Measurements from ENCODE around the gene ZFYVE9.
"Not testable (repeated sequence)": the region's sequence is repeated elsewhere in the genome, so short reads cannot be mapped to it uniquely, and the experiment has no call there.

Gene ZFYVE9

DNA sequence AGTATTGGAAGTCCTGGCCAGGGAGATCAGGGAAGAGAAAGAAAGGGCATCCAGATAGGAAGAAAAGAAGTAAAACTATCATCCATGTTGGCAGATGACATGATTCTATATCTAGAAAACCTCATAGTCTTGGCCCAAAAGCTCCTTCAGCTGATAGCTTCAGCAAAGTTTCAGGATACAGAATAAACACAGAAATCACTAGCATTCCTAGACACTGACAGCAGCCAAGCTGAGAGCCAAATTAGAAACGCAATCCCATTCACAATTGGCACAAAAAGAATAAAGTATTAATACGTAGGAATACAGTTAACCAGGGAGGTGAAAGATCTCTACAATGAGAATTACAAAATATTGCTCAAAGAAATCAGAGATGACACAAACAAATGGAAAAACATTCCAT is 44.6 kb downstream of the ZFYVE9 start:
- DNase-seq (ENCODE audit: low read depth in 1 of 2, low spot score in 1 of 2): no peak

DNA sequence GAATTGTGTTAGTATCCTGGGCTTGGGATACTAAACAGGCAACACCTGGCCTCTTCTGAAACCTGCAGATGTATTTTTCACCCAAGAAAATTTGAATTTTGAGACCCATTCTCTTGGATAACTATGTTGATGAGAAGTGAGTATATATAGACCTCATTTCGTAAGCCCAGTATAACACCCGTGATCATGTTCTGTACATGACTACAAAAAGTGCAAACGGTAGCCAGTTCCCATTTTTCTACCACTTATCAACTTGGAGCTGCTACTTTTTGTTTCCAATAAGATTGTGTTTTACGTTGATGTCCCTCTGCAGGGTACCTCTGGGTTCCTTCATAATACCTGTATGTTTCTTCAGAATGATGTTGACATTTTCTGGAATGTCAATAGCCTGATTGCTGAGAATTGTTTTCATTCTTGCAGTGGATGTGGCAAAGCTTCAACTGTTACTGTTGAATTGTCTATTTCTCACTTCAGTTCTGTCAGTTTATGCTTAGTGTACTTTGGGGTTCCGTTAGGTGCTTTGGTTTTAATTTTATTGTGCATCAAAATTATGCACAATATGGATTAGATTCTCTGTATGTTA is 48.1 kb downstream of the ZFYVE9 start:
- no peak for DNase-seq (ENCODE audit: low read depth in 1 of 2, low spot score in 1 of 2)

DNA sequence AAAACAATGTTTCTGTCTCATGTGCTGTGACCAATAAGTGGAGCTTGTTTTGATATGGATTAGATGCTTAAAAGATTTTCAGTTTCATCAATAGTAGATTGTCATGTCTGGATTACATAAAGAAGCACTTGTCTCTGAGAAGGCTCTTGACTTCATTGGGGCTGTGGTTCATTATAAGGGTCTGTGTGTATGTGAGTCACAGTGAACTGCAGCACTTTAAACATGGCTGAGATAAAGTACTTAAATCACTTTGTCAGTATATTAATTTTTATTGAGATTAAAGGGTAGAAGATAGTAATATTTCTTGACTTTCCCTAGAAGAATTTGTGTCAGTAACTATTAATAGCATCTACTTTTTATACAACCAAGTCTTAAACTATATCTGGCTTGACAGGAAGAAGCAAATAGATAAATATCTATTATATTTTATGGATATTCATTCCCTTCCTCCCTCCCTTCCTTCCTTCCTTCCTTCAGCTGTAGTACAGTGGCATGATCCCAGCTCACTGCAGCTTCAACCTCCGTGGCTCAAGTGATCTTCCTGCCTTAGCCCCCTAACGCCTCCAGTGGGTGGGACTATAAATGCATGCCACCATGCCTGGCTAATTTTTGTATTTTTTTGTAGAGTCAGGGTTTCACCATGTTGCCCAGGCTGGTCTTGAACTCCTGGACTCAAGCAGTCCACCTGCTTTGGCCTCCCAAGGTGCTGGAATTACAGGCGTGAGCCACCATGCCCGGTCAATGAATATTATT is 48.8 kb downstream of the ZFYVE9 start:
- DNase-seq (ENCODE audit: low read depth in 1 of 2, low spot score in 1 of 2): no peak

DNA sequence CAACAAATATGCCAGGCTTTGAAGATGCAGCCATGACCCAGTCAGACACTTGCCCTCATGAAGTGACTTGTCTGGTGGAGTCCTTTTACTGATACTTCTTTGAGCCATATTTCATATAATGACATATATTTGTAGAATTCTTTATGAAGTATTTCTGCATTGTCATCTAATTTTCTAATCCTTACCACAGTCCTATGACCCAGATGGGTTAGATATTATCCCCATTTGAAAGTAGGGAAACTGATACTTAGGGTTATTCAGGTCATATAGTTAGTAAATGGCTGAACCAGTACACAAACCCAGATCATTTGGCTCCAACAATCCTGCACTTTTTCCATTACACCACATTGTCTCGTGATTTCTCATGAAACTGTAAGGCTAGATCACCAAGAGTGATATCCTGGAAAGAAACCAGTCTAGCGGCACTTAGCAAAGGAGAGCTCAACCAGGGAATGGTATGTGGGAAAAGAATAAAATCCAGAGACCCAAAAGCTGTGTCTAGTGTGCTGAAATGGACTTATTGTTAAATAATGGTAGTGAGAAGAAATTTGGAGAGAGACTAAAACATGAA is 49.6 kb downstream of the ZFYVE9 start:
- DNase-seq (ENCODE audit: low read depth in 1 of 2, low spot score in 1 of 2): no peak

DNA sequence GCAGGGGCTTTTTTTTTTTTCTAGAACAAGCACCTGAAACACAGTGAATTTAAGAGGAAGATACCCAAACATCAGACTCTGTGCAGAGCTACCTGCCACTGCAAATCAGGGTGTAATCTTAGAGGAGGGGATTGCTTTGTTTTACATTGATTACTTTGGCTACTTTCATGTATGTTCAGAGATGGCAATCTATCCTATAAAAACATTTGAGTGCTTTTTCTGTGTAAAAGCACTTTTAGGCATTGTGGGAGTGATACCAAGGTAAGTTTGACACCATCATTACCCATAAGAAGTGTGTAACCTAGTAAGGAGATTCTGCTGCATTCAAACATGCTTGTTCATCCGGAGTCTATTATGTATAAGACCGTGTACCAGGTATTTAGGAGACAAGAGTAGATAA is 50.1 kb downstream of the ZFYVE9 start:
- no peak for DNase-seq (ENCODE audit: low read depth in 1 of 2, low spot score in 1 of 2)

DNA sequence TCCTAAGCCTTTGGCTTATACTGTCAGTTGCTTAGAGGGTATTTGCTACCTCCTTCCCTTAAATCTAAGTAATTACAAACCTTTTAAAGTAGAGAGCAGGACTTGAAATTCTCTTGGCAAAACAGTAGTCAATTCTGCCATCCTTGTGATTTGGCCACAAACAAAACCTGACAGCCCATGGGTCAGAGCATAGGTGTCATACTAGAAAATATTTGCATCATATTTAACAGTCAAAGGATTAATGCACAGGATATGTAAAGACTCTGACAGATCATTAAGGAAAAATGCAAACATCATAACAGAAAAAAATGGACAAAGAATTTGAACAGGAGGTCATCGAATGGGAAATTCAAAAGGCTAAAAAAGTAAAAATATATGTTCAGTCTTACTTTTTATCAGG is 50.5 kb downstream of the ZFYVE9 start:
- no peak for DNase-seq (ENCODE audit: low read depth in 1 of 2, low spot score in 1 of 2)

DNA sequence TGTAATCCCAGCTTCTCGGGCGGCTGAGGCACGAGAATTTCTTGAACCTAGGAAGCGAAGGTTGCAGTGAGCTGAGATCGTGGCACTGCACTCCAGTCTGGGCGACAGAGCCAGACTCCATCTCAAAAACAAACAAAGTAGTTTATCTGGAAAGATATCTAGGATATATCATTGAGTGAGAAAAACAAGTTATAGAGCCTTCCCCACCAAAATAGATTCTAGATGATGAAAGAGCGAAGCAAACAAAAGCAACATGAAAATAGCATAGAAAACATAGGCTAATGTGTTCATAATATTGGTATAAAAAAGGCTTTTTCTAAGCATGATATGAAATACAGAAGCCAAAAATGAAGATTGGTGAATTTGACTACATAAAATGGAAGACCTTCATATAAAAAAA is 52.1 kb downstream of the ZFYVE9 start:
- no peak for DNase-seq (ENCODE audit: low read depth in 1 of 2, low spot score in 1 of 2)

DNA sequence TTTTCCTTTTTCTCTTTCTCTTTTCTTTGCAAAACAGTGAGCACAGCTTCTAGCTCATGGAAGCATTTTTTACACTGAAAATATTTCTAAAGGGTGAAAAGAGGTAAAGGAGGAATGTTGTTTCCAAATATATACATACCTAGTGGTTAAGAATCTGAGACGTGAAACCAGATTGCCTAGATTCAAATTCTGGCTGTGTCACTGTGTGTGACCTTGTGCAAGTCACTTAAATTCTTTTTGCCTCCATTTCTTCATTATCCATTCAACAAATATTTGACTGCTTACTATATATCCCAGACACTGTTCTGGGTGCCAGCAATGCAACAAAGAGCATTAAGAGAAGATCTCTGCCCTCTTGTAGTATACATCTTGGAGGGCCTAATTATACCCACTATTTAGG is 53.3 kb downstream of the ZFYVE9 start:
- DNase-seq (ENCODE audit: low read depth in 1 of 2, low spot score in 1 of 2): no peak

DNA sequence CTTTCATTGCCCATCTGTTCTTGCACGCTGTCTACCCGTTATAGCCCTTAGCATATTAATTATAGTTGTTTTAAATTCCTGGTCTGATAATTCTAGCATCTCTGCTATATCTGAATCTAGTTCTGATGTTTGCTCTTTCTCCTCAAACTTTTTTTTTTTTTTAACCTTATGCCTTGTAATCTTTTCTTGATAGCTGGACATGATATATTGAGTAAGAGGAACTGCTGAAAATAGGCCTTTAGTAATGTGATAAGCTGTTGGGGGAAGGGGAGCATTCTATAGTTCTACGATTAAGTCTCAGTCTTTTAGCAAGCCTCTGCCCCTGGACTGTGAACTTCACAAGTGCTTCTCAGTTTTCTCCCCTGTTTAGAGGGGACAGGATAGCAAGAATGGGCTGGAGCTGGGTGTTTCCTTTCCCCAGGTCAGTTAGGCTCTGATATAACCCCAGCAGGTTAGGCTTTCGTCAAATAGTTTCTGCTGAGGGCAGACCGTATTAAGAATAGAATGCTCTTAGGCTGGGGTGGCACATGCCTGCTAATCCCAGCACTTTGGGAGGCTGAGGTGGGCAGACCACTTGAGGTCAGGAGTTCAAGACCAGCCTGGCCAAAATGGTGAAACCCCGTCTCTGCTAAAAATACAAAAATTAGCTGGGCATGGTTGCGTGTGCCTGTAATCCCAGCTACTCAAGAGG is 62.2 kb downstream of the ZFYVE9 start:
- no peak for DNase-seq (ENCODE audit: low read depth in 1 of 2, low spot score in 1 of 2)

DNA sequence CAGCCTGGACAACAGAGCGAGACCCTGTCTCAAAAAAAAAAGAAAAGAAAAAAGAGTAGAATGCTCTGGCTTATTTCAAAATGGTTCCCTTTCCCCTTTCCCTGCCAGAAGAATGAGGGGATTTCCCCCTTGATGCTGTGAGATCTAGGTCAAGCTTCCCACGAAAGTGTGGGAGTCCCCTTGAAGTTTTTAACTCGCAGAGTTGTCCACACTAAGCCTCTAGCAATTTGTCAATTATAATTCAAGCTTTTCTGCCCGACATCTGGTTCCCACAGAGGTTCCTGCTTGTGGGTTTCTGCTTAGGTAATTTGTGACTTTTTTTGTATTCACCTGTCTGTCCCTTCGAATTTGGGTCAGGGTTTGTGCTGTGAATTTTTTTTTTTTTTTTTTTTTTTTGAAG is 62.8 kb downstream of the ZFYVE9 start:
- no peak for DNase-seq (ENCODE audit: low read depth in 1 of 2, low spot score in 1 of 2)

DNA sequence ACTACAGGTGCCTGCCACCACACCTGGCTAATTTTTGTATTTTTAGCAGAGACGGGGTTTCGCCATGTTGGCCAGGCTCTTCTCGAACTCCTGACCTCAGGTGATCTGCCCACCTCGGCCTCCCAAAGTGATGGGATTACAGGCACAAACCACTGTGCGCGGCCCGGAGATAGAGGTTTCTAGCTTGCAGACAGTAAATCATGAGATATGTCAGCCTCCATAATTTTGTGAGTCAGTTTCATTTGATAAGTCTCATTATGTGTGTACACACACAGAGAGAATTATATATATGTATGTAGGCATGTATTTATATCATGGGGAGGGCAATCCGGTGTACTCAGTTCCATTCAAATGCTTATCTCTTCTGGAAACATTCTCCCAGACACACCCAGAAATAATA is 64.8 kb downstream of the ZFYVE9 start:
- not testable (repeated sequence) for DNase-seq (ENCODE audit: low read depth in 1 of 2, low spot score in 1 of 2)

DNA sequence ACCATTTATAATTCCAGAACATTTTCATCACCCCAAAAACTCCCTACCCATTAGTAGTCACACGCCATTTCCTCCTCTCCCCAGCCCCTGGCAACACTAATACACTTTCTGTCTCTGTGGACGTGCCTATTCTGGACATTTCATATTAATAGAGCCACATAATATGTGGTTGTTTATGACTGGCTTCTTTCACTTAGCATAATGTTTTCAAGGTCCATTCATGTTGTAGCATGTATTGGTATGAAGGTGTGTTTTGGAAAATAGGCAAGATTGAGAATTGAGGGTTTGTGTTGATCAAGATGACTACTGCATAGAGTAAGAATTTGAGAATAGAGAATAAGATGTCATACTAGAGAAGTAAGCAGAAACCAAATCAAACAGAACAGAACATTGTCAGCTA is 67.5 kb downstream of the ZFYVE9 start:
- DNase-seq (ENCODE audit: low read depth in 1 of 2, low spot score in 1 of 2): no peak

DNA sequence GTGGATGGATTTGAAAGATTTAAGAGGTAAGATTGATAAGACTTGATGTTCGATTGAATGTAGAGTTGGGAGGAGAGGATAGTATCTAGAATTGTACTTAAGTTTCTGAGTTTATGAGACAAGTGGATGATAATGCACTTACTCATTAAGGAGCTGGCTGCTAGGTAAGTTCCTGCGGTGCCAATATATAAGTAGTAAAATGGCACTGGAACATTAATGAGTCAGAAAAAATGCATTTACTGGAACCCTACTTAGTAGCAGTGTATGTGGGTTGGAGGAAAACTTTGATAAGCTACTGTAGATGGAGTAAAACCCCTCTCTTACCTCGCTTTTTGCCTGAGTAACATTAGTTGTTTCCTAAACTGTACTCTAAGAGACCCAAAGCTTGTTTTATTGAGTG is 68.2 kb downstream of the ZFYVE9 start:
- DNase-seq (ENCODE audit: low read depth in 1 of 2, low spot score in 1 of 2): no peak

DNA sequence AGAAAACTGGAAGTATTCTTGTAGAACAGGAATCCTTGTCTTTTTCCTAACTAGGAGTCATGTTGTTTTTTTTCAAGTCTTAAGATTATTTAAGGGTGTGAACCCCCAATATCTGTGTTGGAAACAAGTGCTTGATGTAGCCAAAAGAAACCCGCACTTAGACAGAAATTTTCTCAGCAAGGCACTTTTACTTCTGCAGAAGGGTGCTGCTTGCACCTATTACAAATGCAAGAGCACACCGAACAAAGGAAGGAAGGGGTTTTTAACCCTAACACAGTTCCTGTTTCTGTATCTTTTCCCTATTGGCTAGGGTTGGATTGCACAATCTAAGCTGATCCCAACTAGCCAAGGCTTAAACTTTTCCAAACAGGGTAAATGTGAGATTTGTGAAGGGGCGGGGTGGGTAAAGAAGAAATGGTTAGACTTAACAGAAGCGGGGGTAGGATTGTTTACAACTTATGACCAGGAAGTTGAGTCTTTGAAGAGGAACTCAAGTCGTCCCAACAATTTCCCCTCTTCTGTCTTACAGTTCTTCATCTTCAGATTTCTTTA is 75.1 kb downstream of the ZFYVE9 start:
- DNase-seq (ENCODE audit: low read depth in 1 of 2, low spot score in 1 of 2): no peak

DNA sequence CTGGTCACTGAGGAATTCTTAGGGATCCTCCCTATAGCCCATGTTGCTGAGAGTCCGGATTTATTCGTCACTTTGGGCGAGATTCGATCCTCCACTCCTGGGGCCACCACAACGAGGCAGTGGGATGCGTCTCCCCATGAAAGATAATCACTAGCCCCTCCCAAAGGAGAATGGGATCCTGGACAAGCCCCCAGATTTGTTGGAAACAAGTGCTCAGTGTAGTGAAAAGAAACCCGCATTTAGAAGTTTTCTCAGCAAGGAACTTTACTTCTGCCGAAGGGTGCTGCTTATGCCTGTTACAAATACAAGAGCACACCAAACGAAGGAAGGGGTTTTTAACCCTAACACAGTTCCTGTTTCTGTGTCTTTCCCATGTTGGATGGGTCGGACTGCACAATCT is 83.3 kb downstream of the ZFYVE9 start:
- DNase-seq (ENCODE audit: low read depth in 1 of 2, low spot score in 1 of 2): no peak

DNA sequence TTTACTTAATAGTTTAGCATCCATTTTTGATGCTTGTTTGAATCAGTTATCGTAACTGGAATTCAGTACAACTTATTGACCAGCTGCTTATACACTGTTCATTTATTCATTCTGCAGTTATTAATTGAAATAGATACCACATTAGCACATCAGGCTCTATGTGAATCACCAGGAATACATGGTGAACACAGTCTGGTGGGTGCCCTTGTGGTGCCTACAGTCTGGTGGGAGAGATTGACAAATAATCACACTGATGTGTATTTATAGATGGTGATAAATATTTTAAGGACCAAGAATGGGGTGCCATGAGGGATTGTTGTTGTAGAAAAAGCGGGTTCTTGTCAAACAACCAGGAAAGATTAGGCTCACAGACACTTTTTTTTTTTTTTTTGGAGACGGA is 87.6 kb downstream of the ZFYVE9 start:
- DNase-seq (ENCODE audit: low read depth in 1 of 2, low spot score in 1 of 2): no peak

DNA sequence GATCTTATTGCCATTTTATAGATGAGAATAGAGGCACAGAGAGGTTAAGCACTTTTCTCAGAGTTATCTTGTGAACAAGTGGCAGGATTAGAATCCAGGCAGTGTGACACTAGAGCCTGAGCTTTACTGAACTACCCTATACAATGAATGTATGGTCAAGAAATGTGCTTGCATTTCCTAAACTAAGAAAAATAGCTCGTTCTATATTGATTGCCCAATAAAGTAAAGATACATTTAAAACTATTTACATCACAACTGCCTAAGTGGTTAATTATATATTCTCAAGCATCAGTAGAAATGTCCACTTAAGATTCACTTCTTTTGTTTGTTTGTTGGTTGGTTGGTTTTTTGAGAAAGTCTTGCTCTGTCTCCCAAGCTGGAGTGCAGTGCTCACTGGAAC is 91.6 kb downstream of the ZFYVE9 start:
- no peak for DNase-seq (ENCODE audit: low read depth in 1 of 2, low spot score in 1 of 2)

DNA sequence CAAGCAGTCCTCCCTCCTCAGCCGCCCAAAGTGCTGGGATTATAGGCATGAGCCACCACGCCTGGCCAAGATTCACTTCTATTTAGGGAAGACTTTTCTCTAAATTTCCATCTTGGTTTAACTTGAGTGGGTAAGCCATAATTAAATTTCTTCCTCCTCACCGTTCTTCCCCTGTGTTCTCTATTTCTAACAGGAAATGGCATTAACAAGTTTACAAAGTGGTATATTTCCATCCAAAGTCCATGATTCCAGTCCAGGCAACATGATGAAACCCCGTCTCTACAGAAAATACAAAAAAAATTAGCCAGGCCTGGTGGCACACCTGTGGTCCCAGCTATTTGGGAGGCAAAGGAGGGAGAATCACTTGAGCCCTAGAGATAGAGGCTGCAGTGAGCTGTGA is 92.1 kb downstream of the ZFYVE9 start:
- DNase-seq (ENCODE audit: low read depth in 1 of 2, low spot score in 1 of 2): no peak

DNA sequence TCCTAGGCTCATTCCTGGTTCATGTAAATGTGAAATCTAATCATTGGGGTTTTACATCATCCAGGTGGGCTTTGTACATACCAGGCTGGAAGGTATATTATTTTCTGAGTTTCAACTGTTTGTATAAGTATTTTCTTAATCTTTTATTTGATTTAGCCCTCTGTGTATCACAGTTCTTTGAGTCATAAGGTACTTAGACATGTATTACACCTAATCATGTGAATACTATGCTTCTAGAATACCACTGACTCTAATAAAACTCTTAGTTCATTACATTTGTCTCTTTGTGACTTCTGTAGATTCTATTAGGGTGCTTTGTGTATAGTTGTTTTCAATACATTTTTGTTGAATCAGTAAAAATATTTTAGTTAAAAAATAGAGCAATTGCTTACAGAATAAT is 92.8 kb downstream of the ZFYVE9 start:
- DNase-seq (ENCODE audit: low read depth in 1 of 2, low spot score in 1 of 2): no peak

DNA sequence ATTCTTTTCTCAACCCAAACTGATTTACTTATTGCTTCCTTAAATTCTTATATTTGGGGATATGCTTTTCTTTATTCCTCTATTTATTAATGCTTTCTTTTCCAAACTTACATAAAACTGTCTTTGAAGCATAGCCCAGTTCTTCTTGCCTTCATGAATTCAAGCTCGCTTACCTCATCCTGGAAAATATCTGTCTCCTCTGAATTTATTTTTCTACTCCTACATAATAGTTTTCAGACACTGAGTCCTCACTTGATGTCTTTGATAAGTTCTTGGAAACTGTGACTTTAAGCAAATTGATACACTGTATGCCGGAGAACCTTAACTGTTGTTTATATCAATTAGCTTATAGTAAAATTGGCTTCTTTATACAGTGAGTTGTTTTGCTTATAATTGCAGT is 93.8 kb downstream of the ZFYVE9 start:
- no peak for DNase-seq (ENCODE audit: low read depth in 1 of 2, low spot score in 1 of 2)

DNA sequence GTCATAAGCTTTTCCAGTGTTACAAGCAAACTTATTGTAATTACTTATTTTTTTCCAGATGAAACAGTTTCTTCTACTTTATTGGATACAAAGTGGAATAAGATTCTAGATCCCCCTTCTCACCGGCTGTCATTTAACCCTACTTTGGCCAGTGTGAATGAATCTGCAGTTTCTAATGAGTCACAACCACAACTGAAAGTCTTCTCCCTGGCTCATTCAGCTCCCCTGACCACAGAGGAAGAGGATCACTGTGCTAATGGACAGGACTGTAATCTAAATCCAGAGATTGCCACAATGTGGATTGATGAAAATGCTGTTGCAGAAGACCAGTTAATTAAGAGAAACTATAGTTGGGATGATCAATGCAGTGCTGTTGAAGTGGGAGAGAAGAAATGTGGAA is 95.5 kb downstream of the ZFYVE9 start:
- no peak for DNase-seq (ENCODE audit: low read depth in 1 of 2, low spot score in 1 of 2)

DNA sequence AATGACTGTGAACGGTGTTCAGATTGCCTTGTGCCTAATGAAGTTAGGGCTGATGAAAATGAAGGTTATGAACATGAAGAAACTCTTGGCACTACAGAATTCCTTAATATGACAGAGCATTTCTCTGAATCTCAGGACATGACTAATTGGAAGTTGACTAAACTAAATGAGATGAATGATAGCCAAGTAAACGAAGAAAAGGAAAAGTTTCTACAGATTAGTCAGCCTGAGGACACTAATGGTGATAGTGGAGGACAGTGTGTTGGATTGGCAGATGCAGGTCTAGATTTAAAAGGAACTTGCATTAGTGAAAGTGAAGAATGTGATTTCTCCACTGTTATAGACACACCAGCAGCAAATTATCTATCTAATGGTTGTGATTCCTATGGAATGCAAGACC is 96.6 kb downstream of the ZFYVE9 start:
- no peak for DNase-seq (ENCODE audit: low read depth in 1 of 2, low spot score in 1 of 2)
